NCI-H446 (cell line): ENCODE measurements around the gene COG5.
"Not testable (repeated sequence)": the region's sequence is repeated elsewhere in the genome, so short reads cannot be mapped to it uniquely, and the experiment has no call there.

ENCODE experiments used
- DNase-seq, 2 experiments: peaks; one replicate each; lab custom pipeline; 2025; lab: John Stamatoyannopoulos, UW

Gene COG5

DNA sequence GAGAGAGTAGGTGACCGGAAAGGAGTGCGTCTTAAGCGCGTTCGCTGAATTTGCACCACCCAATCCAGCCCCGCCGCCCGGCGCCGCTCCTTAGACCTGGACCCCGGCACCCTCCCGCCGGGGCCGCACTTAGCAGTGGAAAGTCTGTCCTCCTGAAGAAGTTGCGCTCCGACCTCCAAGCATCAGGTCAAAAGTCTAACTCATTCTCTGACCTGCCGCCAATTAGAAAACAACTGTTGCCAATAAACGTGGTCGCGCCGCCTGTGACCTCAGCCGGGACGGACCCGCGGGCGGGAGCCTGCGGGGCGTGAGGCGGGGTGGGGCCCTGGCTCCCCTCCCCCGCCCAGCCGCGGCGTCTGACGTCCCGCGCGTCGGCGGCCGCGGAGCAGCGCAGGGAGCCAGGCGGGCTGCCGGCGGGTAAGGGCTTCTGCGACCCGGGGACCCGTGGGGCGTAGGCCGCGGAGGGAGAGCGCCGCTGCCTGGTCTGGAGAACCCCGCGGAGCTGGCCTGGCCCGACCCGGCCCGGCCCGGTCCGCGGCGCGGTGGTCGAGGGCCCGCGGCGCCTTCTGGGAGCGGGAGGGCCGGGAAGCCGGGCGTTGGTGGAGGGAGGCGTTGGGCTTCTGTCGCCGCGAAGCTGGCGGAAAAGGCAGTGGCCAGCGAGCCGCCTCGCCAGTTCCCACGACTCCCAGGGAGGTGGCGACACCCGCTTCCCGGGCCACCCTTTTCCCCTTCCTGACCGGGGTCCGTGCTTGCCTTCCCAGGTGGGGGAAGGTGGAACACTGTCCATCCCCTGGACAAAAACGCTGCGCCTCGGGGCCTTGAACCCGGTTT is 16.4 kb upstream of the COG5 start, which contains the start of gene BCAP29:
Gene BCAP29 (plus strand): TSS at position 362 of the 831 bp plus-strand sequence. CDS start 527 bp downstream, outside the sequence.
- peak; percentile 32 to 61 for DNase-seq

DNA sequence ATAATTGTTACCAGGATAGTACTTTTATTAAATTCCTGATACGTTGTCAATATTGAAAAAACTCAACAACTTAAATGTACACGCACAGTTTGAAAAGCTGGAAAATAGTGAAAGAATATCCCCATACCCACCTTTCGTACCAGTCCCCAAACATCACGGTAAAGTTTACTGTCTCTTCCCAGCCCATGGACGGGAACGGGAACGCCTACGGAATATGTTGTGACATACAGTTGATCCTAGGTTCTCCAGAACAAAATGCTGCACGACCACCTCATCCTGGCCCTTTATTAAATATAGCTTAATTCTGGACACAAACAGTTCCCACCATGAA is 15.8 kb upstream of the COG5 start:
- no peak for DNase-seq

DNA sequence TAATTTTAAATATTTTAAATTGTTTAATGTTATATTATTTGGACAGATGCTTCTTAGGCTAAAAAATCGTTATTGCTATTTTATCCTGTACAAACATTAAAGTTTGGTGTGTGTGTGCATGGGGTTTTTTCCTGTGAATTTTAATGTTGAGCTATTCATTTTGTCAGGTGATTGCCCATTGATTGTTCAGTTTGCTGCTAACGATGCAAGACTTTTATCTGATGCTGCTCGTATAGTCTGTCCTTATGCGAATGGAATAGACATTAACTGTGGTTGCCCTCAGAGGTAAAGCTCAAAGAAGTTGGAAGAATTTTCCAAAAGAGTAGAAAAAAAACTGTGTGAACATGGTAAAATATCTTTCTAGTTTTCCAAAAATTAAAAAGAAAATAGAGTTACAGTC is 9.8 kb upstream of the COG5 start:
- no peak for DNase-seq

- no peak for DNase-seq
Measured at GRCh38 chr7:107570298-107570697, 6.6 kb upstream of the COG5 start.

- DNase-seq = no peak
Measured at GRCh38 chr7:107564553-107565298, 1.0 kb upstream of the COG5 start.

- no peak for DNase-seq
Measured at GRCh38 chr7:107563081-107563774, 492 bp downstream of the COG5 start.

DNA sequence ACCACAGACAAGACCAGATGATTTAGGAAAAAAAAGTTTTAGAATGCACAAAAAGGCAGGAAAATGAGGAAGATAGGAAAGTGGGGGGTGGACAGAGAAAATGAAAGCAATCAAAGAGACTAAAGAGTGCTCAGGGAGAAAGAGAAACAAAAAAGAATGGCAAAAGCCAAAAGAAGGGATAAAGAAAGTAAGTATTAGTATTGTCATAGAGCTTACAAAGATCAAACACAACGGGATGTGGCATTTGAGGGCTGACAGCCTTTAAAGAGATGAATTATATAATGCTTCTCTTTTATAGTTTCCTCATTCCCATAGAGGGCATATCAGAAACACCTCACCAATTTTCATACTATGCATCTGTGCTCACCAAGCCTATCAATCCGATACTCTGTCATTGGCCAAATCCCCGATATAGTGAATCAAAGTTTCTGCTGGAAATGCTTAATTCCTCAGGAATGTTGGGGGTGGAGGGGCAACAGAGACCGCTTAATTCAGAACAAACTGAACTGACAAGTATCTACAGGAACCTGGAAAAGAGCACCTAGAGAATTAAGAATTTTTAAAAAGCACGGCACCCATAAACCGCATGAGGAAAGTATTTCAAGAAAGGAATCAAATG is 2.7 kb downstream of the COG5 start:
- no peak for DNase-seq

- no peak for DNase-seq
Measured at GRCh38 chr7:107559864-107560263, 3.9 kb downstream of the COG5 start.

DNA sequence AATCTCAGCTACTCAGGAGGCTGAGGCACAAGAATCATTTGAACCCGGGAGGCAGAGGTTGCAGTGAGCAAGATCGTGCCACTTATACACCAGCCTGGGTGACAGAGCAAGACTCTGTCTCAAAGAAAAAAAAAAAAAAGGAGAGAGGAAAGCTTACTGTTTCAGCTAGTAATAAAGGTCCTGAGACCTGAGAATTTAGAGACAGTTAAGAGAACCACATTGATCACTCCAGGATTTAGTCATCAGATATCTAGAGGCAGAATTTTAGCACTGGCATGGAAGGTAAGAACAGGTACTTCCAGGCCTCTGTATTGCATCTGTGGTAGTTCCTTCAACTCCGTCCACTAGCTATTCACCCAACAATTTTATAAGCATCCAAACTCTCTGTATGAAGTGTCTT is 7.8 kb downstream of the COG5 start:
- DNase-seq = no peak

- no peak for DNase-seq
Measured at GRCh38 chr7:107551936-107552335, 11.8 kb downstream of the COG5 start.

GRCh38 chr7:107544848-107545591 is 18.7 kb downstream of the COG5 start:
- no peak for DNase-seq

DNA sequence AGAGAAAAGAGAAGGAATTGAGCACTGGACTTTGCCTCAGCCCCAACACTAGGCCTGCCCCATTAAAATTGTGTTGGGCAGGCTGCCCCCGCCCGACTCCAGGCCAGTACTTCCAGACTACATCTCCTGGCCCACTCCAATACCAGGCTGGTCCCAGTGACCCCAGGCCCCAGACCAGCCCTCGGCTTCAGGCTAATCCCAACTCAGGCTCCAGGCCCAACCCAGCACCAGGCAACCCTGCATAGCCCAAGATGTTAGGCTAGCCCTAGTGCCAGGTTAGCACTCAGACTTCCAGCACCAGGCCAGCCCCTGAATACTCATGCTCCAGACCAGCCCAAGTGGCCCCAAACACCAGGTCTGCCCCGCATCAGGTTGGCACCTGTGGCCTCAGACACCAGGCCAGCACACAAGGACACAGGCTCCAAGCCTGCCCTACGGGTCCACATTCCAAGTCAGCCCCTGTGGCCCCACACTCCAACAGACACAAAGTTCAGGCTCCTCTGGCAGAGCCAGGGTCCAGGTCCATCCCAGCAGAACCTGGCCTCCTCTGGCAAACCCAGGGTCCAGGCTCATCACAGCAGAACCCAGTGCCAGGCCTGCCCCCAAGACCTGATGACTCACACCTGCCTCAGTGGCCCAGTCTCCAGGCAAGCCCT is 20.3 kb downstream of the COG5 start:
- DNase-seq = no peak

DNA sequence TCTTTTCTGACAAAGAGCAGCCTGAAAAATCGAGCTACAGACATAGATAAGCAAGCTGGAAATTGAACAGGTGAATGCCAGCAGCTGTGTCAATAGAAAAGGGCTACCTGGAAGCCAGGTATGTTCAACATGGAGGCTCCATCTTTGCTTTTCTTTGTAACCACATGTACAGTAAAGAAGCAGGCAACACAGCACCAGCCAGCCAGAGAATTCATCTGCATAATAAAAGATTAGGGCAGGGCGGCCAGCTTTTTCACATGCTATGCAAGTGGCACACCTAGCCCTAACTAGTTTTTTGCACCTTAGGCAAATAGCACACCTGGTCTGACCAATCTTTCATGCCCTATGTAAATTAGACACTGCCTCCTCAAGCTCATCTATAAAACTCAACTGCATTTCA is 25.7 kb downstream of the COG5 start:
- DNase-seq = no peak

DNA sequence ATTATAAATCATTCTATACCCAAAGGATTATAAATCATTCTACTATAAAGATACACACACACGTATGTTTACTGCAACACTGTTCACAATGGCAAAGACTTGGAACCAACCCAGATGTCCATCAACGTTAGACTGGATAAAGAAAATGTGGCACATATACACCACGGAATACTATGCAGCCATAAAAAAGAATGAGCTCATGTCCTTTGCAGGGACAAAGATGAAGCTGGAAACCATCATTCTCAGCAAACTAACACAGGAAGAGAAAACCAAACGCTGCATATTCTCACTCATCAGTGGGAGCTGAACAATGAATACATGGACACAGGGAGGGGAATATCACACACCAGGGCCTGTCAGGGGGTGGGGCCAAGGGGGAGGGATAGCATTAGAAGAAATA is 26.5 kb downstream of the COG5 start:
- DNase-seq = not testable (repeated sequence)

GRCh38 chr7:107534139-107534538 is 29.6 kb downstream of the COG5 start:
- no peak for DNase-seq

DNA sequence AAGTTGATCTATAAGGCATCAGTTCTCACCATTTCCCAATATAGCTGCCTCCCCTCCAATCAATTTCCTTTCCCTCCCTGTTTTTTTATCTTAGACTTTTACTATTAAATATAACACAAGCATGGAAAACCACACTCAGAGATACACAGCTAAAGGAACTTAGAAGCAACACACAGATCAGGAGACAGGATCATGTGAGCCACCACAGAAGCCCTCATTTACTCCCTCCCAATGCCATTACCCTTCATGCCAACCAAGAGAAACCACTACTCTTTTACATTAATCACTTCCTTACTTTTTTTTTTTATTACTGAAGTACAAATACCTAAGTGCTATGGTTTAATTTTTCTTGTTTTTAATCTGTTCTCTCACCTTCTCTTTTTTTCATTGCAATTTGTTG is 33.0 kb downstream of the COG5 start:
- DNase-seq = no peak

DNA sequence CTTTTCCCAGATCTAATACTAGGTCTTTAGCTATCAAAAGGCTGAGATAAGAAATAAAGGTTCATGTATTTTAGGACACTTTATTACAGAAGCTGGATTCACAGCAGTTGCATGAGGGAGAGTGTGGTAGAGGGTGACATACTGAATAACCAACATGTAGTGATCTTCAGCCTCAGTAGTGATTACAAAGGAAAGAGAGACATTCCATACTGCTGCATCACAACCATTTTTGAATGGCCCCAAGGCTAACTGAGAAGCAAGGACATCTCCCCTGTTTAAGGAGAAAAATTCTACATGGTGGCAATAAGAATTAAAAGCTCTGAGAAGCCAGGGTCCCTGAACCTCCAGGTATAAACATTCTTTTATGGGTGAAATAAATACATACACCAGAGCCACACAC is 35.3 kb downstream of the COG5 start:
- no peak for DNase-seq

DNA sequence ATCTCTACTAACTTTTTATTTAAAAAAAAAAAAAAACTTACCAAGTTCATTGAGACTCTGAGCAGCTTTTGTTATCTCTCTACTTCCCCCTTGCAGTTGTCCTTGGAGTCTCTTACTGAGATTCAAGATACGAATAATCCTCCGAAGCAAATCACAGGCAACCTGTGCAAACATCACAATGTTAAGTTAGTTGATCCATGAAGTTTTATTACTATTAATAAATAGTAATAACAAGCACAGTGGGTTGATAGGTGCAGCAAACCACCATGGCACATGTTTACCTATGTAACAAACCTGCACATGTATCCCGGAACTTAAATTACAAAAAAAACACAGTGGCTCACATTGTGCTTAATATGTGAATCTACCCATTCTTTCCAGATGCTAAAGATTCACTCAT is 36.5 kb downstream of the COG5 start:
- DNase-seq = no peak

- DNase-seq = no peak
Measured at GRCh38 chr7:107526672-107527071, 37.0 kb downstream of the COG5 start.

GRCh38 chr7:107506674-107507339 is 56.9 kb downstream of the COG5 start:
- DNase-seq = no peak
